Measurements from ENCODE around the gene DDA1.

Gene DDA1

DNA sequence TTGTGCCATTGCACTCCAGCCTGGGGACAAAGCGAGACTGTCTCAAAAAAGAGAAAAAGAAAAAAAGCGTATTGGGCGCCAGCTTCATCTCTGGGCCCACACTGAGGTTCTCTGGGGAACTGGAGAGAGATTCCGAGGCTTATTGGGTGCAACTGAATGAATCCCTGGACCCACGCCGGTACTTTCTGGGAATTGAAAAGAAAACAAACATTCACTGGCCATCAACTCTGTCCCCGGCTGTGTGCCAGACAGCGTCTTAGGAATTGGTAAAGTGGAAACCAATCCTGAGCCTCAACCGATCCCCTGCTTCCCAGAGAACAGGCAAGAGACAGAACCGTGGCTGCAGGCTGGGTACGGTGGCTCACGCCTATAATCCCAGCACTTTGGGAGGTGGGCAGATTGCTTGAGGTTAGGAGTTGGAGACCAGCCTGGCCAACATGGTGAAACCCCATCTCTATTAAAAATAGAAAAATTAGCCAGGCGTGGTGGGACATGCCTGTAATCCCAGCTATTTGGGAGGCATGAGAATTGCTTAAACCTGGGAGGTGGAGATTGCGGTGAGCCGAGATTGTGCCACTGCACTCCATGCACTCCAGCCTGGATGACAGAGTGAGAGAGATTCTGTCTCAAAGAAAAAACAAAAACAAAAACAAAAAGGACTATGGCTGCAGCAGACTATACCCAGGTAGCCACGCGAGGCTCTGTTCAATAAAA, 16.7 kb downstream of the DDA1 start:
- 0 out of 2 replicates have a peak, but pooled peaks cover 3% of the 10 kb centered on the region for H3F3A ChIP-seq (ENCODE audit: insufficient read depth, low read length)
- H3K79me2 ChIP-seq (ENCODE audit: low read length) = no peaks in the 10 kb centered on the region
- H4K20me1 ChIP-seq (ENCODE audit: insufficient read depth, low read length) = no peaks in the 10 kb centered on the region
- no peak for TF ChIP-seq EZH2 (optimal IDR thresholded peaks at IDR 0.05; ENCODE audit: low read depth, low read length)
- TF ChIP-seq, protein P1, sequence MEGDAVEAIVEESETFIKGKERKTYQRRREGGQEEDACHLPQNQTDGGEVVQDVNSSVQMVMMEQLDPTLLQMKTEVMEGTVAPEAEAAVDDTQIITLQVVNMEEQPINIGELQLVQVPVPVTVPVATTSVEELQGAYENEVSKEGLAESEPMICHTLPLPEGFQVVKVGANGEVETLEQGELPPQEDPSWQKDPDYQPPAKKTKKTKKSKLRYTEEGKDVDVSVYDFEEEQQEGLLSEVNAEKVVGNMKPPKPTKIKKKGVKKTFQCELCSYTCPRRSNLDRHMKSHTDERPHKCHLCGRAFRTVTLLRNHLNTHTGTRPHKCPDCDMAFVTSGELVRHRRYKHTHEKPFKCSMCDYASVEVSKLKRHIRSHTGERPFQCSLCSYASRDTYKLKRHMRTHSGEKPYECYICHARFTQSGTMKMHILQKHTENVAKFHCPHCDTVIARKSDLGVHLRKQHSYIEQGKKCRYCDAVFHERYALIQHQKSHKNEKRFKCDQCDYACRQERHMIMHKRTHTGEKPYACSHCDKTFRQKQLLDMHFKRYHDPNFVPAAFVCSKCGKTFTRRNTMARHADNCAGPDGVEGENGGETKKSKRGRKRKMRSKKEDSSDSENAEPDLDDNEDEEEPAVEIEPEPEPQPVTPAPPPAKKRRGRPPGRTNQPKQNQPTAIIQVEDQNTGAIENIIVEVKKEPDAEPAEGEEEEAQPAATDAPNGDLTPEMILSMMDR (IDR thresholded peaks at IDR 0.05; ENCODE audit: low read length) = no peak
- no peak for TF ChIP-seq EZH2phosphoT487 (IDR thresholded peaks at IDR 0.05; ENCODE audit: low read length)
- no peak overlapping the region for H3K27ac ChIP-seq (ENCODE audit: low read length)
- no peaks in the 10 kb centered on the region for H3K9me3 ChIP-seq (replicated peaks; ENCODE audit: insufficient read depth, low read length)
- peaks cover 35% of the 10 kb centered on the region for H3K27me3 ChIP-seq (replicated peaks; ENCODE audit: insufficient read depth, low read length)
- no peaks in the 10 kb centered on the region for H3K36me3 ChIP-seq (replicated peaks; ENCODE audit: insufficient read depth, low read length)
- no peak overlapping the region for H3K9ac ChIP-seq (ENCODE audit: low read length)
- no peak overlapping the region for H3K4me3 ChIP-seq (ENCODE audit: low read length)
- no peak overlapping the region for H3K4me2 ChIP-seq (ENCODE audit: low read depth, low read length)
- H3K9me2 ChIP-seq (replicated peaks; ENCODE audit: insufficient read depth, low read length) = no peaks in the 10 kb centered on the region
- H2AFZ ChIP-seq (ENCODE audit: low read length) = no peak overlapping the region
- no peaks in the 10 kb centered on the region for H3K4me1 ChIP-seq (ENCODE audit: low read length)
- DNase-seq = no peak

DNA sequence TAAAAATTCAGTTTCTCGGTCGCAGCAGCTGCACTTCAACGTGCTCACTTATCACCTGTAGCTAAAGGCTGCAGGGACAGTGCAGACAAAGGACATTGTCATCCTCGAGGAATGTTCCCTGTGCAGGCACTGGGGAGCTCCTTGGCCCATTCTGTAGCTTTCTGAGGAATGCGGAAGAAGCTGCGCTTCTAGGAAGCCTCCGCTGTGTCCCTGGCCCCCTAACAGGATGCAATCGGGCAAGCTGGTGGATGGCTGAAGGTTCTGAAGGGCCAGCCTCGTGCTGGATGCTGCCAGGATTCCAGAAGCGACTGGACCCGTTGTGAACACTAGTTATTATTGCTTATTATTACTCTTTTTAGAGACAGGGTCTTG, 17.2 kb downstream of the DDA1 start:
- Histone ChIP-seq H3K9ac (ENCODE audit: low read length) (no peak overlapping the region), H3K4me1 (ENCODE audit: low read length) (no peaks in the 10 kb centered on the region), H3F3A (ENCODE audit: insufficient read depth, low read length) (0 out of 2 replicates have a peak, but pooled peaks cover 3% of the 10 kb centered on the region), H4K20me1 (ENCODE audit: insufficient read depth, low read length) (no peaks in the 10 kb centered on the region), H3K9me3 (replicated peaks; ENCODE audit: insufficient read depth, low read length) (no peaks in the 10 kb centered on the region), H3K27me3 (replicated peaks; ENCODE audit: insufficient read depth, low read length) (peaks cover 38% of the 10 kb centered on the region), H3K4me2 (ENCODE audit: low read depth, low read length) (no peak overlapping the region), H3K27ac (ENCODE audit: low read length) (no peak overlapping the region), H3K4me3 (ENCODE audit: low read length) (no peak overlapping the region), H3K79me2 (ENCODE audit: low read length) (no peaks in the 10 kb centered on the region), H2AFZ (ENCODE audit: low read length) (no peak overlapping the region), H3K9me2 (replicated peaks; ENCODE audit: insufficient read depth, low read length) (no peaks in the 10 kb centered on the region), H3K36me3 (replicated peaks; ENCODE audit: insufficient read depth, low read length) (no peaks in the 10 kb centered on the region)
- TF ChIP-seq EZH2phosphoT487 (IDR thresholded peaks at IDR 0.05; ENCODE audit: low read length) = no peak
- TF ChIP-seq EZH2 (optimal IDR thresholded peaks at IDR 0.05; ENCODE audit: low read depth, low read length) = no peak
- TF ChIP-seq, protein P1 (IDR thresholded peaks at IDR 0.05; ENCODE audit: low read length) = no peak
- no peak for DNase-seq

DNA sequence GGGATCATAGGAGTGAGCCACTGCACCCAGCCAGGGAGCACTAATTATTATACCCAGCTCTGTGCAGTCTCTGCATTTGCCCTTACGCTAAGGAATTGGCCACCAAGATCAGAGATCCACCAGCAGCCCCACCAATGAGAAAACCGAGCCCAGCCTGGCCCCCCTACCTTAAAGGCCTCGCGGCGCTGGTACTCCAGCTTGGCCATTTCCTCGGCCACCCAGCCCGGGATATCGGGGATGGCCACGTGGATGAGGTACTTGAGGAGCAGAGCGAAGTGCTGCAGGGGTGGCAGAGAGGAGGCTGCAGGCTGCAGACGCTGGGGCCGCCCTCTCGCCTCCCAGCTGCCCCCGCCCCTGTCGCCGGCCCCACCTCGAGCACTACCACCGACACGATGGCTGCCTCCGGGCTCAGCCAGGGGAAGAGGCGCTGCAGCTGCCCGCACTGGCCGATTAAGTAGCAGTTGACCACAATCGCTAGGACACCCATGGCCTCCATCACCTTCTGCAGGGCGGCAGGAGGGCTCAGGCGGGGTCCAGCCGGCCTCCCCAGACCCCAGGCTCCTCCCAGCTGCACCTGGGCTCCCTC, 17.8 kb downstream of the DDA1 start:
- no peak for TF ChIP-seq EZH2 (optimal IDR thresholded peaks at IDR 0.05; ENCODE audit: low read depth, low read length)
- no peaks in the 10 kb centered on the region for H3K36me3 ChIP-seq (replicated peaks; ENCODE audit: insufficient read depth, low read length)
- no peak overlapping the region for H3K27ac ChIP-seq (ENCODE audit: low read length)
- no peaks in the 10 kb centered on the region for H3K79me2 ChIP-seq (ENCODE audit: low read length)
- DNase-seq = no peak
- H3F3A ChIP-seq (ENCODE audit: insufficient read depth, low read length) = 0 out of 2 replicates have a peak, but pooled peaks cover 3% of the 10 kb centered on the region
- H3K9me3 ChIP-seq (replicated peaks; ENCODE audit: insufficient read depth, low read length) = no peaks in the 10 kb centered on the region
- no peaks in the 10 kb centered on the region for H4K20me1 ChIP-seq (ENCODE audit: insufficient read depth, low read length)
- no peak overlapping the region for H2AFZ ChIP-seq (ENCODE audit: low read length)
- H3K4me3 ChIP-seq (ENCODE audit: low read length) = no peak overlapping the region
- H3K27me3 ChIP-seq (replicated peaks; ENCODE audit: insufficient read depth, low read length) = peaks cover 38% of the 10 kb centered on the region
- H3K4me2 ChIP-seq (ENCODE audit: low read depth, low read length) = no peak overlapping the region
- no peak overlapping the region for H3K9ac ChIP-seq (ENCODE audit: low read length)
- H3K4me1 ChIP-seq (ENCODE audit: low read length) = no peaks in the 10 kb centered on the region
- H3K9me2 ChIP-seq (replicated peaks; ENCODE audit: insufficient read depth, low read length) = no peaks in the 10 kb centered on the region
